ENCODE results near the gene SLC27A2. TPM values are rescaled to one million over a fixed set of nuclear protein-coding genes. Genes with fewer than 3 reads are reported as not detected.

SLC27A2 gene
- total RNA-seq, 1 donor from 2014 or later: 2.1 TPM

GRCh38 chr15:50162969-50163718 is 18.9 kb upstream of the SLC27A2 start:
- H3K4me1 ChIP-seq: no peaks in the 10 kb centered on the region
- no peaks in the 10 kb centered on the region for H4K20me1 ChIP-seq (ENCODE audit: low read depth)
- H3K27ac ChIP-seq: no peak overlapping the region
- peaks cover 8% of the 10 kb centered on the region for H3K4me1 Mint-ChIP-seq
- peaks cover 2% of the 10 kb centered on the region for H3K36me3 Mint-ChIP-seq
- H3K27me3 Mint-ChIP-seq (ENCODE audit: insufficient read depth, low read depth): peaks cover under 1% of the 10 kb centered on the region
- H3K4me3 Mint-ChIP-seq: no peak overlapping the region
- no peaks in the 10 kb centered on the region for H3K27me3 ChIP-seq
- no peak overlapping the region for H3K4me3 ChIP-seq
- H3K27ac Mint-ChIP-seq: no peak overlapping the region
- no peak overlapping the region for H3K4me2 ChIP-seq
- H2AFZ ChIP-seq (replicated peaks): no peak overlapping the region
- no peak for DNase-seq (ENCODE audit: low spot score)
- no peaks in the 10 kb centered on the region for H3K9me3 ChIP-seq (ENCODE audit: low read depth)
- no peaks in the 10 kb centered on the region for H3K79me2 ChIP-seq (ENCODE audit: low read depth)
- TF ChIP-seq CTCF (IDR thresholded peaks at IDR 0.05) (no peak), EZH2phosphoT487 (IDR thresholded peaks at IDR 0.05) (no peak), EZH2 (IDR thresholded peaks at IDR 0.05) (no peak)
- no peak overlapping the region for H3K9ac ChIP-seq
- H3K9me3 Mint-ChIP-seq: peaks cover 8% of the 10 kb centered on the region
- no peaks in the 10 kb centered on the region for H3F3A ChIP-seq (ENCODE audit: low read depth)
- no peaks in the 10 kb centered on the region for H3K36me3 ChIP-seq

- Histone ChIP-seq H3K4me2 (no peak overlapping the region), H3K4me1 (no peaks in the 10 kb centered on the region), H3F3A (ENCODE audit: low read depth) (no peaks in the 10 kb centered on the region), H2AFZ (replicated peaks) (no peak overlapping the region), H3K4me3 (no peak overlapping the region), H3K79me2 (ENCODE audit: low read depth) (no peaks in the 10 kb centered on the region), H3K27ac (no peak overlapping the region), H3K9me3 (ENCODE audit: low read depth) (no peaks in the 10 kb centered on the region), H3K36me3 (no peaks in the 10 kb centered on the region), H3K9ac (no peak overlapping the region), H3K27me3 (no peaks in the 10 kb centered on the region), H4K20me1 (ENCODE audit: low read depth) (no peaks in the 10 kb centered on the region)
- Mint-ChIP-seq H3K27me3 (ENCODE audit: insufficient read depth, low read depth) (peaks cover 2% of the 10 kb centered on the region), H3K9me3 (peaks cover 5% of the 10 kb centered on the region), H3K4me3 (no peak overlapping the region), H3K4me1 (peaks cover 10% of the 10 kb centered on the region), H3K36me3 (peaks cover 2% of the 10 kb centered on the region), H3K27ac (no peak overlapping the region)
- no peak for TF ChIP-seq EZH2 (IDR thresholded peaks at IDR 0.05)
- TF ChIP-seq EZH2phosphoT487 (IDR thresholded peaks at IDR 0.05): no peak
- TF ChIP-seq CTCF (IDR thresholded peaks at IDR 0.05): no peak
- DNase-seq (ENCODE audit: low spot score): no peak
These were observed 18.1 kb upstream of the SLC27A2 start for GRCh38 chr15:50163719-50164410.

GRCh38 chr15:50164458-50164857 is 17.5 kb upstream of the SLC27A2 start:
- H3F3A ChIP-seq (ENCODE audit: low read depth): no peaks in the 10 kb centered on the region
- H3K27me3 ChIP-seq: no peaks in the 10 kb centered on the region
- DNase-seq (ENCODE audit: low spot score): no peak
- no peaks in the 10 kb centered on the region for H3K9me3 ChIP-seq (ENCODE audit: low read depth)
- H3K4me3 ChIP-seq: no peak overlapping the region
- no peaks in the 10 kb centered on the region for H3K36me3 ChIP-seq
- H3K27ac ChIP-seq: no peak overlapping the region
- H3K9me3 Mint-ChIP-seq: peaks cover 7% of the 10 kb centered on the region
- H3K9ac ChIP-seq: no peak overlapping the region
- H3K4me1 Mint-ChIP-seq: peaks cover 10% of the 10 kb centered on the region
- H4K20me1 ChIP-seq (ENCODE audit: low read depth): no peaks in the 10 kb centered on the region
- no peak overlapping the region for H3K4me3 Mint-ChIP-seq
- peaks cover 5% of the 10 kb centered on the region for H3K27me3 Mint-ChIP-seq (ENCODE audit: insufficient read depth, low read depth)
- no peaks in the 10 kb centered on the region for H3K36me3 Mint-ChIP-seq
- no peaks in the 10 kb centered on the region for H3K79me2 ChIP-seq (ENCODE audit: low read depth)
- no peak overlapping the region for H2AFZ ChIP-seq (replicated peaks)
- H3K4me1 ChIP-seq: no peaks in the 10 kb centered on the region
- TF ChIP-seq EZH2phosphoT487 (IDR thresholded peaks at IDR 0.05) (no peak), CTCF (IDR thresholded peaks at IDR 0.05) (no peak), EZH2 (IDR thresholded peaks at IDR 0.05) (no peak)
- H3K4me2 ChIP-seq: no peak overlapping the region
- H3K27ac Mint-ChIP-seq: no peak overlapping the region

Data from neural progenitor cell (in vitro differentiated cells).